ENCODE data around the gene KANSL1L. TPM values are rescaled to one million over a fixed set of nuclear protein-coding genes. Genes with fewer than 3 reads are reported as not detected.

KANSL1L gene
- polyA plus RNA-seq, 1 experiment, result 8.9 TPM

DNA sequence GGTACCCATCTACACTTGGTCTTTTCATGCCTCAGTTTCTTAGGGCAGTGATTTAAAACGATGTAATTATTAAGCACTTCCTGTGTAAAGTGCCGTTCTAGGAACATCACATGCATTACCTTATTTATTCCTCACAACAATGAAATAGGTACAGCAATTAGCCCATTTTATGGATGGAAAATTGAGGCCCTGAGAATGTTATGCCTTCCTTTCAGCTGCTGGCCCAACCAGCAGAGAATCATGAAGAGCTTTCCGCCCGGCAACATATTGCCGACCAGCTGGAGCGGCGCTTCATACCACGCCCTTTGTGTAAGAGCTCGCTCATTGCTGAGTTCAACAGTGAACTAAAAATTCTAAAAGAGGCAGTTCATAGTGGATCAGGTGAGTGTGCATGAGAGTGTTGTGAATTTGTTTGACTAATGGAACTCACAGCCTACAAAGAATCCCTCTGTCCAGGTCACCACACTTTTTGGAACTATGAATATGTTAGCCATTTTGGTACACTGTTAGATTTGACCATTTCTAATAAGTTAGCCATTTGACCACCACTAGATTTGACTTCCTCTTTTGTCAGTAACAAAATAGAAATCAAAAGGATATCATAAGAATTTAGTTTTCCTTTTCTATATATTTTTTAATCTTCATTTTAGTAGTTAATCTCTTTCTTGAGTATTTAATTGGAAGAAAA lies 194.4 kb downstream of the KANSL1L start:
- Histone ChIP-seq H3K27ac (ENCODE audit: low read depth, low read length) (no peak overlapping the region), H3K4me3 (ENCODE audit: low read depth, low read length) (no peak overlapping the region), H3K27me3 (ENCODE audit: control insufficient read depth, insufficient read depth, low read length) (no peaks in the 10 kb centered on the region), H3K9me3 (ENCODE audit: control insufficient read depth, insufficient read depth, low read length) (no peaks in the 10 kb centered on the region)
- TF ChIP-seq, protein P1, sequence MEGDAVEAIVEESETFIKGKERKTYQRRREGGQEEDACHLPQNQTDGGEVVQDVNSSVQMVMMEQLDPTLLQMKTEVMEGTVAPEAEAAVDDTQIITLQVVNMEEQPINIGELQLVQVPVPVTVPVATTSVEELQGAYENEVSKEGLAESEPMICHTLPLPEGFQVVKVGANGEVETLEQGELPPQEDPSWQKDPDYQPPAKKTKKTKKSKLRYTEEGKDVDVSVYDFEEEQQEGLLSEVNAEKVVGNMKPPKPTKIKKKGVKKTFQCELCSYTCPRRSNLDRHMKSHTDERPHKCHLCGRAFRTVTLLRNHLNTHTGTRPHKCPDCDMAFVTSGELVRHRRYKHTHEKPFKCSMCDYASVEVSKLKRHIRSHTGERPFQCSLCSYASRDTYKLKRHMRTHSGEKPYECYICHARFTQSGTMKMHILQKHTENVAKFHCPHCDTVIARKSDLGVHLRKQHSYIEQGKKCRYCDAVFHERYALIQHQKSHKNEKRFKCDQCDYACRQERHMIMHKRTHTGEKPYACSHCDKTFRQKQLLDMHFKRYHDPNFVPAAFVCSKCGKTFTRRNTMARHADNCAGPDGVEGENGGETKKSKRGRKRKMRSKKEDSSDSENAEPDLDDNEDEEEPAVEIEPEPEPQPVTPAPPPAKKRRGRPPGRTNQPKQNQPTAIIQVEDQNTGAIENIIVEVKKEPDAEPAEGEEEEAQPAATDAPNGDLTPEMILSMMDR (IDR thresholded peaks at IDR 0.05; ENCODE audit: low read depth, low read length), result no peak
- CTCF ChIA-PET, result interaction anchor here (0.6 to 6.7 kb wide), 16 partner anchors 8 to 423 kb away, joined by 3 to 121 read pairs (median 4); no protein-coding TSS in a partner anchor
- POLR2A ChIA-PET, result no interaction called here
- no peak for DNase-seq (ENCODE audit: low read depth, low spot score)

DNA sequence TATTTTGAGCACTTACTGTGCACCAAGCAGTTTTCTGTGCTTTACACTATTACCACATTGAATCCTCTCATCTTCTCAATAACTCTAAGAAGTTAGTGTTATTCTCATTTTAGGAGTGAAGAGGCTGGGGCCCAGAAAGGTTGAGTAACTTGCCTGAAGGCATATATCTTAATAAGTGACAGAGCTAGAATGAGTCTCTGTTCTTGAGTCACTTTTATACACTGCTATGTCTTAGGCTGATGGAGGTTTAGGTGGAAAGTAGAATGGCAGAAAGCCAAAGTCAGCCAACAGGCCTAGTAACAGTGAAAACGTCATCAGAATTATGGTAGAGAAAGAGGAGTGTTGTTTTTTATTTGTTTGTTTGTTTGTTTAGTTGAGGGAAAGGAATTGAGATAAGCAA lies 196.6 kb downstream of the KANSL1L start:
- no peak for DNase-seq (ENCODE audit: low read depth, low spot score)
- Histone ChIP-seq H3K27ac (ENCODE audit: low read depth, low read length) (no peak overlapping the region), H3K27me3 (ENCODE audit: control insufficient read depth, insufficient read depth, low read length) (no peaks in the 10 kb centered on the region), H3K9me3 (ENCODE audit: control insufficient read depth, insufficient read depth, low read length) (no peaks in the 10 kb centered on the region), H3K4me3 (ENCODE audit: low read depth, low read length) (no peak overlapping the region)
- TF ChIP-seq, protein P1 (IDR thresholded peaks at IDR 0.05; ENCODE audit: low read depth, low read length), result no peak
- POLR2A ChIA-PET, result no interaction called here
- CTCF ChIA-PET, result interaction anchor here (0.5 to 6.7 kb wide), 4 partner anchors 13 to 425 kb away, joined by 3 to 121 read pairs (median 4); no protein-coding TSS in a partner anchor

DNA sequence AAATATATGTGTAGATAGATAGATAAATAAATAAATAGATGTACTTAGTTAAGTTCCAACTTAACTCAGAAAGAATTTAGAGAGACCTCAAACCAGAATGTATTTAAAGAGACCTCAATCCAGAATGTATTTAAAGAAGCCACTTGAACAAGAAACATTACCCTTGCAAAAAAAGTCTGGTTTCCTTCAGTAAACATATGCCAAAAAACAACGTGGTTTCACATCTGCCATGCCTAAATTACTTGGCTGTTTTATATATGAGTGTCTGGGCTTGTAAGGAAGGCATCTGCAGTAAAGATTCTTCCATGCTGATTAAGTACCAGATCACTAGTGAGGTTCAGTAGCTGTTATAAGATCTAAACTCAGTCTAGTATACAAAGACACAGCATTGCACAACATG lies 197.9 kb downstream of the KANSL1L start:
- no peak overlapping the region for H3K4me3 ChIP-seq (ENCODE audit: low read depth, low read length)
- POLR2A ChIA-PET, result no interaction called here
- H3K9me3 ChIP-seq (ENCODE audit: control insufficient read depth, insufficient read depth, low read length), result no peaks in the 10 kb centered on the region
- no peak overlapping the region for H3K27ac ChIP-seq (ENCODE audit: low read depth, low read length)
- CTCF ChIA-PET, result interaction anchor here (1.2 to 6.7 kb wide), 2 partner anchors 12 to 224 kb away, joined by 6 to 121 read pairs; no protein-coding TSS in a partner anchor
- no peak for DNase-seq (ENCODE audit: low read depth, low spot score)
- TF ChIP-seq, protein P1 (IDR thresholded peaks at IDR 0.05; ENCODE audit: low read depth, low read length), result no peak
- H3K27me3 ChIP-seq (ENCODE audit: control insufficient read depth, insufficient read depth, low read length), result no peaks in the 10 kb centered on the region

Other genes with a start within 250 kb of the KANSL1L start
- gene RPE, start 168.8 kb downstream of the KANSL1L start, polyA plus RNA-seq (2011; rRNA removed), result 68.4 and 73.3 TPM in 2 replicates
- not detected in 2 replicates for gene ACADL, start 54.0 kb upstream of the KANSL1L start, polyA plus RNA-seq (2011; rRNA removed)
- gene MYL1, start 143.8 kb upstream of the KANSL1L start, polyA plus RNA-seq (2011; rRNA removed), result not detected in 2 replicates

All from AG04450 (cell line).